Activated CD8-positive, alpha-beta memory T cell treated with anti-CD3 and anti-CD28 coated beads, Interleukin-2, amount 50 U/mL, for 48 hours (primary cell): Measurements from ENCODE around the gene TOR1AIP2.
"Not testable (repeated sequence)": the region's sequence is repeated elsewhere in the genome, so short reads cannot be mapped to it uniquely, and the experiment has no call there.

Source experiments
- DNase-seq: peaks from one replicate; pipeline ENCODE4 v3.0.0-alpha.2; 2020

The TOR1AIP2 gene

DNA sequence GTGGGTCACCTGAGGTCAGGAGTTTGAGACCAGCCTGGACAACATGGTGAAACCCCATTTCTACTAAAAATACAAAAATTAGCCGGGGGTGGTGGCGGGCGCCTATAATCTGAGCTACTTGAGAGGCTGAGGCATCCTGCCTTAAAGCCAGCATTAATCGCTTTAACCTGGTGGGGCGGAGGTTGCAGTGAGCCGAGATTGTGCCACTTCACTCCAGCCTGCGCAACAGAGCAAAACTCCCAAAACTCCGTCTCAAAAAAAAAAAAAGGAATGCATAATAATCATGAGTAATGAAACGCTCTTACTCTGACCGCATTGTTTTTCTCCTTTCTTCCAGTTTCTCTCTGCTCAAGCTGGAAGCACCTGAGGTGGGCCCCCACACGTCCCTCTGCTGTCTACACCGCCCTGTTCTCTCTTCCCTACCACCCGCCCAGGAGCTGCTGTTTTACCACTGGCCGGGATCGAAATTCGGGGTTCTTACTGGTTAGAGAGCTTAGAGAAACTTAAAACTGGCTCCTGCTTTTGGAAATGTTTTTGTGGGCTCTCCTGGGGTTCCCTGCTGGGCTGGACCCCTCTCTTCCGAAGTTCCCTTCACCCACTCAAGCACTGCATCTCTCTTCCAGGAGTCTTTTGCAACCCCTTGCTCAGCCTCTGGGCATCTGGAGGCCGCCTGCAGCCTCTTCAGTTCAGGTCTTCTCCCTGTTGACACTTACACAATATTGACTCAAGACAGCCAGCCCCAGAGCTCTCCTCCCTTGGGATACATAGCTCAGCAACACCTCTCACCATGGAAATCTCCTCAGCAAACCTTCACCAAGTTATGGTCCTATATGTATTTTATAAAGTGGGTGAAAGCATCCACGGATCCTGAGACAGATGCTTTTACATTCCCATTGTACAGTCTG lies 72.1 kb downstream of the TOR1AIP2 start:
- DNase-seq, result no peak

DNA sequence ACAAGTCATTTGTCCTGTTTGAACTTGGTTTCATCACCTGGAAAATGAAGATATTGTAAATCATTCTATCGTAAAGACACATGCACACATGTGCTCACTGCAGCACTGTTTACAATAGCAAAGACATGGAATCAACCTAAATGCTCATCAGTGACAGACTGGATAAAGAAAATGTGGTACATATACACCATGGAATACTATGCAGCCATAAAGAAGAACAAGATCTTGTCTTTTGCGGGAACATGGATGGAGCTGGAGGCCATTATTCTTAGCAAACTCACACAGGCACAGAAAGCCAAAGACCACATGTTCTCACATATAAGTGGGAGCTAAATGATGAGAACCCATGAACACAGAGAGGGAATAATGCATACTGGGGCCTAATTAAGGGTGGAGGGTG lies 73.2 kb downstream of the TOR1AIP2 start:
- DNase-seq, result not testable (repeated sequence)

DNA sequence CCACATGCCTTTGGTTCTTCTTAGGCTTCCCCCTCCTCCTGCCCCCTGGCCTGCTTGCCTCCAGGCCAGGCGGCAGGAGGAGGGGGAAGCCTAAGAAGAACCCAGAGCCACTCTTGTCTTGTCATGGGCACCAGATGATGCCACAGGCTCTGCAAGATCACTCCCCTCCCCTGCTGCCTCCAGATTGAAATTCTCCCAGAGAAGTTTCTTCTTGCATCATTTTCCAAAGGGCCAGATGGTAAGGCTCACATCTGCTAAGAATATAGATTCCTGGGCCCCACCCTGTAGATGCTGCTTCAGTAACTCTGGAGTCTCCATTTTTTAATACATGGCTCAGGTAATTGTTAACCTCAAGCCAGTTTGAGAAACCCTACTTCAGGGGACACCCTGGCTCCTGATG lies 73.7 kb downstream of the TOR1AIP2 start:
- no peak for DNase-seq

DNA sequence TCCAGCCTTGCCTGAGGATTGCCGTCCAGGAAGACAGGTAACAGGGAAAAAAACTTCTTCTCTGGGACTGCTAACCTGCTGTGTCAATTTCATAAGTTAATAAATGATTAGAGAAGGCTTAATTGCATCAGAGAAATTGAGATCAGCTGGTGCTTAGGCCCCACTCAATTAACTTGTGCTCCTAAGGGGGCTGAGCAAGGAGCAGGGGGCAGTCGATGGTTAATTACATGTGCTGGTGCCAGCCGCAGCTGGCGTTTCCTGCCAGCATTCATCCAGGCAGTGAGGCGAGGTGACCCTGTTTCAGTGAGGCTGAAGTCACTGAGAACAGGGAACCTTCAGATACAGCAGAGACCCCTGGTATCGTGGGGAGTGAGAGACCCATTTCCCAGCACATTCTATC lies 74.5 kb downstream of the TOR1AIP2 start:
- no peak for DNase-seq

DNA sequence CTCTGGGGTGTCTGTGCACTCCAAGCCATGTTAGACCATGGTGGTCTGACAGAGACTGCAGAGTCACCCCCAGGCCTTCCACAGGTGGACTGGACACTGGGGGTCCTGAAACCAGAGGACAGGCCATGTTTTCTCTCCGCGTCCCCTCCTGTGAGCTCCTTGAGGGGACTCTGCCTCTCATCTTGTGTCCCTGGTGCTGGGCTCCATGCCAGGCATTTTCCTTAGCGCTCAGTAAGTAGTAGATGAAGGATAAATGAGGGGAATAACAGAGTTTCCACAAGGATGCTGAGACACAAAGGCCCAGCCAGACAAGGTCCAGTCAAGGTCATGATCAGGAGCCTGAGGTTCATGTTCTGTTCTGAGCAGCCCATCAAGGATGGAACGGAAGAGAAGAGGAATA lies 77.1 kb downstream of the TOR1AIP2 start:
- DNase-seq, result no peak

DNA sequence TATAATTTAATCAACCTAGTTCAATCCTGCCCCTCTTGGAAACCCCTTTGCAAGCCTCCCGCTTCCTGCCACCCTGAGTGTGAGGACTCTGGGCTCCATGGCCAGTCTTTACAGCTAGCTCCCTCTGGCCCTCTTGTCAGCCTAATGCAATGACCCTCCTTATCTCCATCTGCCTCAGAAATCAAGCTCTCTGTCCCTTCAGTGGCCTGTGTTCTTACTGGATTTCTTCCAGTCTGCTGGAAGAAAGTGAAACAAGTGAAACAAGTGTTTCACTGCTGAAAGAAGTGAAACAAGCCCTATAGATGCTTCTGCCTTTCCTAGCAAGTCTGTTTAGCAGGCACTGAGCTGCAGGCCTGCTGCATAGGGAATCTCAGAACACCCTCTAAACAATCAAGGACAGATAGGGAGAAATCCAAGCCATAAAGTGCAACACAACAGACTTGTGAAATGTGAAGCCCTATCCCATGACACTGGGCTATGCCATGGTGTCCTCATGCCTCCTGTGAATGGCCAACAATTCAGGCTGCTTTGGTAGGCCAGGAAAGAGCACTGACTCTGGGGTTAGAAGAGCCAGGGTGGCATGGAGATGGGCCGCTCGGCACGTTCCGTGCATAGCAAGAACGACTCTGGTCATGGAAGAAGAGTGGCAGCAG lies 78.6 kb downstream of the TOR1AIP2 start:
- no peak for DNase-seq

DNA sequence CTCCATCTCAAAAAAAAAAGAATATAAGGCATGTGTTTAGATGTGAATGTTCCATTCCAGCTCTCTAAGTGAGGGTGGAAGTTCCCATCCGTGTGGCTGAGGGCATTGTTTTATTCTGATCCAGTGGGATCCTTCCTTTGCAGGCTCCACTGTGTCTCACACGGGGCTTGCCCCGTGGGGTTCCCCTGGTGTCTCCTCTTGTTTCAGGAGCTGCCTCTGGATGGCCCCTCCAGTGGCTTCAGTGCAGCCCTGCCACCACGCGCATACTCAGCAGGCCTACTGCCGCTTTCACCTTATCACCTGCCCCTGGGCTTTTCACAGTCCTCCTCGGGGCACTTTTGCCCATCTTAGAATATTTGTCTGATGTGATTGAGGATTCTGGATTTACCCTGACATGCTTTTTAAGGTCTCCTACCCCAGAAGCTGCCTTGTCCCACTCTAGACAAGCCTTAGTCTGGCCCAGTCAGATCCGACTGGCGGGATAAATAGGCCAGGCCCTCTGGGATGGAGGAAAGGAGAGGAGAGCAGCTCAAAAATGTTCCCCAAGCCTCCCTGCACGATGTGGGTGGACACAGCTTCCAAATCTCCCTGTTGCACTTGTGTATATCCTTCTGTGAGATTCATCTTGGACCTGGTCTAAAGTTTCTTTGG lies 79.3 kb downstream of the TOR1AIP2 start:
- DNase-seq, result no peak

DNA sequence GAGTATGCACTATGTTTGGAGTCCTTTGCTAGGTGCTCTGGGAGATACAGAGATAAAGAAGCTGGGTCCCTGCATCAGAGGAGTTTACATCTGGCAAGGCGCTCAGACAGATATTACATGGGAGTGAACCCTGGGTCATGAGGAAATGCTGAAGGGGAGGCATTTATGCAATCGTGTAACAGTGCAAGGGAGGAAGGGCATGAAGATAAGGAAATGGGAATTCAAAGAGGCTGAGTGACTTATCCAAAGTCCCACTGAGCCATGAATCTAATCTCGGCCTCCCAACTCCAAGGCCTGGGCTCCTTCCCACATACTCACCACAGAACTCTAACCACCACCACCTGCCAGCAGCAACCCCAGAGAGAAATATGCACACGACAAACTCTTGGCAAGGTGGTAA lies 82.9 kb downstream of the TOR1AIP2 start:
- DNase-seq, result no peak

DNA sequence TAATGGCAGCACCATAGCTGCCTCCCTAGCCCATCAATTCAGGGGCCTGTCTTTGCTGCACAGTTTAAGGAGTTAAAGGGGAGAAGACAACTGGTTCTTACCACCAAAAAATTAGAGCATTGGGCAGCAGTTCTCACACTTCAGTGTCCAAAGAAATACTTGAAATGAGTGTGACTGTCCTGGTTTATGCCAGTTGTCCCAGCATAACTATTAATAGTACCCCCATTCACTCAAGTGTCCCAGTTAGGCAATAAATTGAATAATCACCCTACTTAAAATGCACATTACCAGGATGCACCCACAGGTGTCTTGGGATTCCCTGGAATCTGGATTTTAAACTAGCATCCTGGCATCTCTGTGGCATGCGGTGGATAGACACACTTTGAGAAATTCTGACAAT lies 83.5 kb downstream of the TOR1AIP2 start:
- DNase-seq, result no peak

DNA sequence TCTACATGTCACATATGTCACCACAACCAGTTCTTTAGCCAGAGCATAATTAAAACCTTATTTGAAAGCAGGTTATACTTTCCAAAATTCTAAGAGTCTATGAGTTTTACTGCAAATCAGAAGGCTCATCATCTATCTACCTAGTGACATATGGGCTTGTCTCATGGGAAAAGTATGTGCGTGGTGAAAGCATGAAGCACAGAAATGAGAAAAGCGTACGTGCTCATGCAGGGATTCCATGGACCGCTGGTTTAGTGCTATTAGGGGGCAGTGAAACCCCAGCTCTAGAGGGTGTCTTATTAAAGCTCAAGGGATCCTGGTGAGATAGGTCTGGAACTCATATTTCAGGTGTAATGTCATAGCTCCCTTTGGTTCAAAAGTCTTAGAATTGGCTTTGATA lies 84.3 kb downstream of the TOR1AIP2 start:
- DNase-seq, result no peak
